Cardiac fibroblast (primary cell): ENCODE measurements around the gene LGALS3BP.

Experiments
- DNase-seq, 2 donors: peaks; one replicate each; pipeline versions ENCODE4 v3.0.0 to v3.0.0-alpha.2; 2010; ENCODE audit warnings: low read depth in 2 of 2
- H3K4me3 ChIP-seq, 2 donors: replicated peaks in 1 of 2; 1 replicate in 1 of 2; 2 replicates in 1 of 2; pipeline ENCODE4 v1.5.1; 2011; ENCODE audit warnings: low read depth in 2 of 2, low read length in 2 of 2, mild to moderate bottlenecking in 2 of 2, moderate library complexity in 1 of 2
- CTCF ChIP-seq: IDR thresholded peaks from one replicate; pipeline ENCODE4 v1.5.1; 2011; ENCODE audit warnings: low read depth, mild to moderate bottlenecking, low read length, inconsistent platforms

The LGALS3BP gene

GRCh38 chr17:79019632-79020584, 40.2 kb upstream of the LGALS3BP start:
- peak overlapping the region in 1 of 2 donors; percentile 3 for H3K4me3 ChIP-seq
- peak; percentile 75 for TF ChIP-seq CTCF
- DNase-seq: peak; percentile 93 to 94

- no peak overlapping the region for H3K4me3 ChIP-seq
- no peak for DNase-seq
- no peak for TF ChIP-seq CTCF
Measured at GRCh38 chr17:79019261-79019631, 39.5 kb upstream of the LGALS3BP start.

GRCh38 chr17:79018370-79018695, 38.6 kb upstream of the LGALS3BP start:
- no peak for TF ChIP-seq CTCF
- no peak overlapping the region for H3K4me3 ChIP-seq
- no peak for DNase-seq

- H3K4me3 ChIP-seq: no peak overlapping the region
- DNase-seq: peak in 1 of 2 donors; percentile 74
- TF ChIP-seq CTCF: no peak
Measured at GRCh38 chr17:79017546-79018369, 38.0 kb upstream of the LGALS3BP start.

GRCh38 chr17:79014158-79014758, 34.5 kb upstream of the LGALS3BP start:
- no peak for TF ChIP-seq CTCF
- no peak overlapping the region for H3K4me3 ChIP-seq
- DNase-seq: no peak

- no peak for TF ChIP-seq CTCF
- no peak overlapping the region for H3K4me3 ChIP-seq
- DNase-seq: no peak
Measured at GRCh38 chr17:79012563-79013134, 32.9 kb upstream of the LGALS3BP start.
